CD4-positive, alpha-beta T cell treated with Interleukin-4 for 4 hours (primary cell): ENCODE measurements around the gene WWC2.

Experiments
- DNase-seq: peaks from one replicate; pipeline ENCODE4 v3.0.0-alpha.2; 2020

The WWC2 gene

DNA sequence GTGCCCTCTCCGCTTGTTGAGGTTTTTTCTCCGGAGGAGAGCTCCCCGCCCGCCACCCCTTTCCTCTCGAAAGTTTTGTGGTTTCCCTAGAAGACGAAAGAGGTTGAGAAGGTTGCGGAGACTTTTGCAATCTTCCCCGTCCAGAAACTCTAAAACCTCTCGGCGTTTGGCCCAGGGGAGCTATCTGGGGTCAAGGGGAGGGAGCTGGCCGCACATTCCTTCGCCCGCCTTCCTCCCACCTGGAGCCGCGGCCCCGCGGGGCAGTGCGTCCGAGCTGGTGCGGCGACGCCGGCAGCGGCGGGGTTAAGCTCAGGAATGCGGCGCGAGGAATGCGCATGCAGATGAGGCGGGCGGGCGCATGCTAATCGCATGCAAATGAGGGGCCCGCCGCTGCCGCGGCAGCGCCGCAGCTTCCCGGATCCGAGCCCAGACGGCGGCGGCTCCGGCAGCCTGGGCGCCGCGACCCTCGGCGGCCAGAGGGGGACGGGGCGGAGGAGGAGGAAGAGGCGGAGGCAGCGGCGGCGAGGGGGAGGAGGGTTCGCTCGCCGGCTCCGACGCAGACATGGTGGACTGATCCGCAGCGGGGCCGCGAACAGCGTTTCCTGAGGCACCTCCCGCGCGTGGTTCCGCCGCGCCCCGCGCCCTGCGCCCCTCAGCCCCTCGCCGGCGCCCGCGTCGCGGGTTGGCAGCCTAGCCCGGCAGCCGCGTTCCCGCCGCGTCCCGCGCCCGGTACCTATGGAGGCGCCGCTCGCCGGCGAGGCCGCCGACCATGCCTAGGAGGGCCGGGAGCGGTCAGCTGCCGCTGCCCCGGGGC is at the start of gene WWC2:
TSS of gene WWC2 (plus strand) at position 535 of the 814 bp plus-strand sequence. CDS start at position 770, 235 bp downstream.
- DNase-seq, result peak; percentile 56

DNA sequence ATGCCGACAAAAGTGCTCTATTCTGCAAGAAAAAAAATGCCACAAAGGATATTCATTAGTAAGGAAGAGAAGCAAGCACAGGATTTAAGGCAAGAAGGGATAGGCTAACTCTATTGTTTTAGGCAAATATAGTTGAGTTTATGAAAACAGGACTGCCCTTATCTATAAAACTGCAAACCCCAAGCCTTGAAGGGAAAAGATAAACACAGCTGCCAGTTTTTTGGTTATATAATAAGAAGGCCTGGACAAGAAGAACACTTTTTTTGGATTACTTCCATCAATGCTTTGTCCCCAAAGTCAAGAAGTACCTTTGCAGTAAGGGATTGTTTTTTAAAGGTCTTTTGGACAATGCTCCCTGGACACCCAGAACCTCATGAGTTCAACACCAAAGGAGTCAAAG is 45.4 kb upstream of the WWC2 start:
- no peak for DNase-seq

DNA sequence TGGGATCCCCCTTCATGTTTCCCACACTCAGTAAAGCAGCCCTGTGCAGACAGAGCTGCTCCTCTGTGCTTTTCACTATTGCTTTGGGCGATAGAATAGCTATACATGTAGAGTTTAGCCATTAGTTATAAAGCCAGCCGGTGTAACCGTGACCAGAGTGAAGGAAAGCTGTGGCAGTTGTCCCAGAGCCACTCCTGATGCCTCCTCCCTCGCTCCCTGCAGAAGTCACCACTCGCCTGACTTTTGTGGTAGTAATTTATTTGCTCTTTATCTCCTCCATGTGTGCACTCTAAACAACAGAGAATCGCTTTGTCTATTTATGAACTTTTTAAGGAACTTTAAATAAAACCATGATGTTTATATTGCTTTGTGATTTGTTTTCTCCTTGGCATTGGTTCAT is 41.8 kb upstream of the WWC2 start:
- DNase-seq, result no peak

DNA sequence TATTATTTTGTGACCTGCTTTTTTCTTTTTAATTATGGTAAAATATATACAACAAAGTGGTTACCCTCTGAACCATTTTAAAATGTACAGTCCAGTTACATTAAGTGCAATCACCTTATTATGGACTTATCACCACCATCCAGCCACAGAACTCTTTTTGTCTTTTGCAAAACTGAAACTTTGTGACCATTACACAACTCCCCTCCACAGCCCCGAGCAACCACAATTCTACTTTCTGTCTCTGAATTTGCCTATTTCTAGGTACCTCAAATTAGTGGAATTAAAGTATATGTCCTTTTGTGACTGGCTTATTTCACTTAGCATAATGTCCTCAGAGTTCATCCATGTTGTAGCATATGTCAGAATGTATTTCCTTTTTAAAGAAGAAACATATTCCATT is 39.3 kb upstream of the WWC2 start:
- DNase-seq, result no peak

DNA sequence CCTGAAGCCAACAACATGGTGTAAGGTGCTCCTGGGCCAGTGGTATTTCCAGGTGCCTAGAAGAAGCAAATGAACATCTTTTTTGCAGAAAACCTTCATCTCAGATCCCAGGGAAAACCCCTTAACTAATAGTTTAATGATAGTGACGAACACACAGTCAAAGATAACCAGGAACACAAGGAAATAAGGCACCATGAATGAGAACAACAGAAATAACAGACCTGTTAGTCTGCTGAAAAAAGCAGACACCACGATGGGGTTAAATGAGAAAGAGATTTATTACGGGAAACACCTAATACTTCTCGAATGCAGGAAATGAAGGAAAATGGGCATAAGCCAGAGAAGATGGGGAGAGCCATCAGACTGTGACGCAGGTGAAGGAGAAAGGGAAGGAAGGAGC is 30.6 kb upstream of the WWC2 start:
- DNase-seq, result no peak

DNA sequence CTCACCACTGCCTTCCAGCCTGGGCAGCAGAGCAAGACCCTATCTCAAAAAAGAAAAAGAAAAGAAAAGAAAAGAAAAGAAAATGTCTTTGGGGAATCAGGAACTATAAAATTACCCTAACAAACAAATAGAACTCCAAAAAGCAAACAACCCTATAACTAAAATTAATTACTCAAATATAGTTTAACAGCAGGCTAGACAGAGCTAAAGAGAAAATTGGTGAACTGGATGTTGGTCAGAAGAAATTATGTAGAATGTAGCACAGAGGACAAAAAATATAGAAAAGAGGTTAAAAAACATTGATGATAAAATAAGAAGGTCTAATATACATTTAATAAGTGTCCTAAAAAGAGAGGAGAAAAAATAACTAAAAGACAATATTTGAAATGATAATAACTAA is 27.8 kb upstream of the WWC2 start:
- no peak for DNase-seq

DNA sequence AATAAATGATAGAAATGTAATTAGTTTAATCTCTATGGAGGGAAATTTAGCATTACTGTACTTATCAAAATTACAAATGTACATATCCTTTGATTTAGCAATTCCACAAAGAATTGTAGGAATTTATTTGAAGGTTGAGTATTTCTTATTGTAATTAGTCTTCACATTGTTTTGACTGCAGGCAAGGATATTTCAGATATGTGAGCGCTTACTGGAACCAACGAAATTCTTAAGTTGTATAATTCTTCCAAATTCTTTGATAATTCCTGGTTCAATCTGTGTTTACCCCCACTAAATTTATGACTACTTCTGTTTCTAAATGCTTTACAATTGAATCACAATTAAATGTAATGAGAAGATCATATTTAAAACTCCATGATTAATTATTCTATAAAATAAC is 26.9 kb upstream of the WWC2 start:
- DNase-seq, result no peak

DNA sequence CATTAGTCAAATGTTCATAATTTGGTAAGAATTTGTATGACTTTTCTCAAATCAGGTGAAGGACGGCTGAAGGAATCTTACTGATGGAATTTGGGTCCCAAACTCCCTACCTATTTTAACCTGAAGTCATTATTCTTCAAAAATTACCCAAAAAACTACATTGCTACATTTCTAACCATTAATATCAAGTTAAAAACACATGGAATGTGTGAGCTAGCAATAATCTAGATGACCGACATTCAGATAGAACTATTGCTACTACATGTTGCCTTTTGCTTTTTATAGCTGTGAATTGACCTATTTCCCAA is 25.3 kb upstream of the WWC2 start:
- no peak for DNase-seq

DNA sequence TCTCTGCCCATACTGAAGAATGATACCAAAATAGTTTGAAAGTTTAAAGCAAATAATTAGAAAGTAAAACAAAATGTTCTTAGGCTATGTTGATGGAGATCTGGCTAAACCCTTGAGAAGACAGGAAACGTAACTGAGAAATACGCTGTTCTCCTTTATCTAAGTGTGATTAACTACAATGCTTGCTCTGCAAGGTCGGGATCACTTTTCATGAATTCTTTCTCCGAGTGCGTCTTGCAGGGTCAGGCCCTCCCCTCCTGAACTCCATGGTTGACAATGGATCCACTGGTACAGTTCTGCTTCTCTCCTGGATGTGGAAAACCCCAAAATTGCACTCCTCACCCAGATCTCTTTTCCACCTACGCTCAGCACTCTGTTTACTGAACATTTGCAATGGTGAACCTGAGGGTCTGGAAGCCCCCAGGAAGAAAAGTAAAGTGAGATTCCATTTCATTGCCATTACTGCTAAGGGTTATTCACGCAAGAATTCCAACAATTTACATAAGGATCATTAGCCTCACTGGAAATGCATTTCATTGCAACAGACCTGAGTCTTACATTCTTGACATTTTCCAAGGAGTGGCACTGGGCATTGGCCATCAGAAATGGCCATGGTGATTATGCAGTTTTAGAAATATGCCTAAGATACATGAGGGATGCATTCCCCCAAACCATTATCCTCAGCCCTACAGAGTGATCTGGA is 24.6 kb upstream of the WWC2 start:
- DNase-seq, result no peak

DNA sequence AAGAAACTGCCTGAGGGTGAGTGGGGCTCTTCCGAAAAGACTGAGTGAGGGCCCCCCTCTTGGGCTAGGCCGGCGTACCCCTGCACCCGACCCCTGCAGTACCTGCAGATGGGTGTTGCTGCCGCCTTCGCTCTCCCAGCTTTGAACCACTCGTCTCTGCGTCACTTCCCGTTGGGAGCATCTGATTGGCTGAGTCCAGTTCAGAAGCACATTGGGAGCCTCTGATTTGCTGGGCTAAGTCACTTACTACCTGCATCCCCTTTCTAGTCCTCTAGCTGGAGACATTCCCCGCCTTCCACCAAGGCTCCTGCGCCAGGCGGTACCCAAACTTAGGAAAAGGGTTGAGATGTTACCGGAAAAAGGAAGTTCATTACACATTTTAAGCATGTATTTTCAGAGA is 20.4 kb upstream of the WWC2 start:
- no peak for DNase-seq

DNA sequence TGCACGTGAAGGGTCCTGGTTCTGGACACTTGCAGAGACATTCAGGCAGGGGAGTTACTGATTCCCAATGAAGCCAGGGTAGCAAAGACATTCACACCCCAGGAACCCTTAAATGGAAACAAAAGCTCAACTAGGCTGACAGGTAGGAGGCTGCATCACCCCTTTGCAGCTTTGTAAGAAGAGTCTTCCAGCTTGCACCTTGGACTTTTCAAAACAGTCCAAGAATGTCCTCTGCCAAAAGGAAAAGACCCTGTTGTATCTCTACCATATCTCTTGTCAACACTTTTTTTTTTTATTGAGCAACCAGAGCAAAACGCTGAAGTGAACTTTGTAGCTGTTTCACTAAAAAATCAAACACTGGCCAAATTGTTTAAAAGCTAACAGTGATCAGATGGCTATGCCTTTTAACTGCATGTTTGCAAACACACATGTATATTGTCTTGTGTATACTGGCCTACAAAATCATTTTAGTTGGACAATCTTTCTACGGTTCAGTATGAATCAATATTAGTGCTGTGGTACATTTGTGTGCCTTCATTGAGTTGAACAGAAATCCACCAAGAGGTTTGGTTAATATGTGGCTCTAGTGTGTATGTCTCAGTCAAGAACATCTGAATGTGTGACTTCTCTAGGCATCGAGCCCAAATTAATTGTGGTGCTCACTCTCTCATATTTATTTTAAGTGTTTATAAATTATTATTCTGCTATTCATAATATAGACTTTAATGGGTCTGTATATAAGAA is 18.5 kb upstream of the WWC2 start:
- DNase-seq, result no peak

DNA sequence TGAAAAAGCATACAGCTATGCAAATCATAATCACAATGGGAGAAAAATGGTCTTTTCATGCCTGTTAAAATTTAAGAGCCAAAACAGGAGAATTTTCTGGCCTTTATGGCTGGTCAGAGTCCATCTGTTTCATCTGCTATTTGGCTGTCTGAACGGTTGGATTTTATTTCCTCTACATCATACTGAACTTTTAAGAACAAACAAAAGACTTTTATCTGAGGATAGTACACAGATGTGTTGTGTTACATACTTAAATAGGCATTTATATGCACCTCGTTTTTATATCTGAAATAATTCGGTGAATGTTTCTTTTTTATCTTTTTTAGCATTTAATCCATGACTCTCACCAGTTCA is 18.0 kb upstream of the WWC2 start:
- DNase-seq, result no peak

DNA sequence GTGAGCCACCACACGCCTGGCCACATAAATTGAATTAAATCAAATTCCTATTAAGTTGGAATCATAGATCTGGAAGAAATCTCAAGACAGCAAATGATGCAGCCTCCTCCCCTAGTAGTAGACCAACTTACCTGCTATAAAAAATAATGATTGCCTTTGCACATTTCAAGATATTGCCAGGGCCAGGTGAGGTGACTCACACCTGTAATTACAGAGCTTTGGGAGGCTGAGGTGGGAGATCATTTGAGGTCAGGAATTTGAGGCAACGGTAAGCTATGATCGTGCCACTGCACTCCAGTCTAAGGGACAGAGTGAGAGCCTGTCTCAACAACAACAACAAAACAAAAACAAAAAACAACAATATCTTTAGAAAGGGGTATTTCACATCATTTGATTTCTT is 17.0 kb upstream of the WWC2 start:
- no peak for DNase-seq

DNA sequence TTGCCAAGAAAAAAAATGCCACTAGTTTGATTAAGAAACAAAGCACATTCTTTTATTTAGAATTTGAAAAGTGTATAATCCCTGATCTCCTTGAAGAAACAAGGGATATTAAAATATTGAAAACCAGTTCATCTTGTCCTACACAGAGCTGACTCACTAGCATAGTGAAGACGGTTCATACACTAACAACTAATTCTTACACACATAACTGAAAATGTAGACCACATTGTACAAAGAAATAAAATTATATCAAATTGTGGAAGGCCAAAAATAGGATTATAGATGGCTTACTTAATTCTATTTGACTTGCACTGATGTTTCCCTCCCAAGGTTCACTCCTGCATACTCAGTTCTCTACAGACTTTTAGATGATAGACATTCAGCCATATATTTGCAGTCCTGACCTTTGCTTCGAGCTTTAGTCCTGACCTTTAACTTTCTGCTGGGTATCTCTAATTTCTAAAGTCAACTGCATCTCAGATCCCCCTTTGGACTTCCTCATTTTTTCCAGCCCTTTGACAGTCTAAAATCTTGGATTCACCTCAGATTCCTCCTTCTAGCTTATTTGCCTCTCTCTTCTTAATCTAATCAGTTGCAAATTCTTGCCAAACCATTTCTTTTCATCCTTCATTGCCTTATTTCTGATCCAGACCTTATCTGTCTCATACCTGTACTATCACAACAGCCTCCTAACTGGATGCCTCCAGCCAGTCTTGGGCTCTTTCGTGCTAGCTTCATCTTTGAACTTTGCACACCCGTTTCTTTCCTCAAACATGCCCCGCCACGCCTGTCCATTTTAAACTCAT is 4.5 kb upstream of the WWC2 start:
- no peak for DNase-seq

DNA sequence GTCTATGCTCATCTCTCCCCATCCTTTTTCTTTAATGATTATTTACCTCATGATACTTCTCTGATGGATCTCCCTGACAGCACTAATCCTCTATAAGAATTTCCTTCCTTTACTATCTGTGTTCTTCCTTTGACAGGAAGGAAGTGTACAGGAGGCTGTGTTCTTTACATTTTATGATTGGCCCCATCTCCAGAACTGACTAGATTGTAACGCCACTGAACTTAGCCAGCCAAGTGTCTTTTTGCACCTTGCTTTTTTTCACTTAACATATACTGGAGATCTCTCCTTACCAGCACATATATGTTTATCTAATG is 3.9 kb upstream of the WWC2 start:
- DNase-seq, result no peak

DNA sequence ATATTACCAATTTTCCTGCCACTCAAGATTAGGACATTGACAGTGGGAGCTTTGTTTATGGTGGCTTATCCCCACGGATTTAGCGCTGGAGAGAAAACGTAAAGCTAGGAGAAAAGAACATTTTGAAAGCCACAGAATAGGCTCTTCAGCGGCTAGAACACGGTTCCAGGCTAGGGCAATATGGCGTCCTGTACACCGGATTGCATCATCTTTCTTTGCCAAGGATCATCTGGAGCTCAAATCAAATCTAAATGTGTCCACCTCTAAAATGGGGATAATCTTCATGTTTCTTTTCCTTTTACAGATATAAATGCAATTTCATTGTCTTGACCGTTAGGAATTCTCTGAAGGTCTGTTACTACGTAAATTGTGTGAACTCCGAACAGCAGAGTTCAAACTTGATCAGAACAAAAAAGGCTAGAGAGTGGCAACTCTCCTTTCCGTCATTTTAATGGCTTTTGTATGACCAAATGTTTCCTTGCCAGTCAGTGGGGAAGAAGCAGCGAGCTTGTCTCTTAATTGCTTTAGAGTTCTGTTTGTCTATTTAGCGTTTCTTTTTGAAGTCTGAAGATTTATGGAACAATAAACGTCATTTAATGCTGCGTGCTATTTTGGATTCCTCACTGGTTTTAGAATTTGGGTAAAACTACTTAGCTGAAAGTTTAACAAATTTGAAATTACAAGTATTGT is 2.6 kb upstream of the WWC2 start:
- no peak for DNase-seq

DNA sequence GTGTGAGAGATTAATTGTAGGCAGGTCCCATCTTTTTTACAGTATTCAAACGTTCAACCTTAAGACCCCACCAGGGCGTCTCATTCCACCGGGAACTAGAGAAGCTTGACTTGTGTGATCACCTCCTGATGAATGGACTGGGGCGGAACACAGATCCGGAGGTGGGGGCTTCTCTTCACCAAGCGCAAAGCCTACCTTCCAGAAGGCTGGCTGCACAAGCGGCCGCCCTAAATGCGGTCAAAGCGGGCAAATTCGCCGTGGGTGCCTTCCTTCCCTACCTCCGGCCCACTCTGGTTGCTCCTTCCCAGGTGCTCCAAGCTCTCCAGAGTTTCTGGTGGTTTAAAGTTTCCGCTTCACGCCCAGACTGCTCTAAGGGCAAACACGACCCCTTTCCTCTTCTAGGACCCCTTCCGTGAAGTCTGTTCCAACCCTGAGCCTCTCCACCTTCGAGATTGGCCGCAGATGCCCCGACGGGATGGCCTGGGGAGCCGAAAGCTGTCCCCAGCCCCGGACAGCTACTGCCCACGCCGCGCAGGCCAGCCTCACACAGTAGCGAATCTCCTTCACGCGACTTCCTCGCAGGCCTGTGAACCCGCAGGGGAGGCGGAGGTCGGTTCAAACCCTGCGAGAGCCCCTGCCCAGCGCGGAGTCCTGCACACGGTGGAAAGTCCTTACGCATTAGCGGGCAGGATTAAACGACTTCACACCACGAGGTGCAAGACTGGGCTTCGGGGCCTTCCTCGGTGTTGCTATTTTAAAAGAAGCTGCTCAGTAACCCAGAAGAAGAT is 1.6 kb upstream of the WWC2 start:
- no peak for DNase-seq

DNA sequence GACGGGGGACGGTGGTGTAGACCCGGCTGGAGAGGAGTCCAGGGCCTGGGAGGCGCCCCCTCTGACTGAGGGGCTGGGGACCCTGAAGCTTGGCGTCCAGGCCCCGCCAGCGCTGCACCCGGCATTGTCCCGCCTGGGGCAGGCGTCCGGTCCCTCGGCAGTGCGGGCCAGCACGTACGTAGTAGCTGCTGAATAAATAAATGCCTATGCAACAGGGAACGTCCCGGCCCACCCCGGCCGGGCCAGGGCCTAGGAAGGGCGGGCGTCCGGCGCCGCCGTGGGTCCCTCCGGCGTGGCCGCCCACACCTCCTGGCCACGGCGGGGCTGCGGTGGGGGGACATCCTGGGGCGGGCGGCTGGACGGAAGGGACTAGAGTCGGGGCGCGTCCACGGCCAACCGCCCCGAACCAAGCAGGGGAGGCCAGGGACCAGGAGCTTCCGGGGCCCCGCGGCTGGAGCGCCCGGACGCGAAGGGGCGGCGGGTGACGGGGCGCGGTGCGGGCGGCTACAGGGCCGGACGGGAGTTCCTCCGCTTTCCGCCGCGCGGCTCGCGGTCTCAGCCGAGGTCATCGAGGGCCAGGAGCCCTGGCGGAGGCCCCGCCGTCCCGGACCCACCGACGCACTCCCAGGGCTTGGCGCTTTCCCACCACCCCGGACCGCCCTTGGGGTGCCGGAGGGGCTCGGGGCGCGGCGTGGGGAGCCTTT is 886 bp upstream of the WWC2 start:
- DNase-seq, result no peak

DNA sequence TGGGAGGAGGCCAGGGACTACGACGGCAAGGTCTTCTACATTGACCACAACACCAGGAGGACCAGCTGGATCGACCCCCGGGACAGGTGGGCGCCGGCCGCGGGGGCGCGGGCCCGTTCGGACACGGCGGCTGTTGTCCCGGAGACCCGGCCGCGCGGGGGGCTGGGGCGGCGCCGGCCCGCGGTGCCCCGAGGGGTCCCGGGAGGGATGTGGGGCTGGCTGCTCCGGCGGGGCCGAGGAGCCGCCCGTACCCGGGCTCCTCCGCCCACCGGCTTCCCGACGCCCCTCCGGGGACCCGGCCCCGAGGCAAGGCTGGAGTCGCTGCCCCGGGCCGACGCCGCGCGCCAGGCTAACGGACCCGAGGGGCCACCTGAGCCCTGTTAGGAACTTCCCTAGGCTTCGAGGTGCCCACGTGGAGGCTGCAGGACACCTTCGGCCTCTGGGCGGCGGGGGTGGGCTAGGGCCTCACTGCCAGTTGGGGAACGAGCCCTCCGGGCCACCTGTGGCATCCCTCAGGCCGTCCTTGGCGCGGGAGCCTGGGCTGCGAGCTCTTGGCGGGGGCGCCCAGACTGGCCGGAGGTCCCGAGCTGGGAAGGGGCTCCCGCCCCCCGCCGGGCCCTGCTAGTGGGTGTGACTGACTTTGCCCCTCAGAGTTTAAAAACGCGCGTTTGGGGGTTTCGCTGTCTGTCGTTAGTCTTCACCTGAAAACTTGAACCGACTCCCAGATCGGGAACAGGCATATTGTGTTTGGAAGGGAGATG is 660 bp downstream of the WWC2 start:
- no peak for DNase-seq

DNA sequence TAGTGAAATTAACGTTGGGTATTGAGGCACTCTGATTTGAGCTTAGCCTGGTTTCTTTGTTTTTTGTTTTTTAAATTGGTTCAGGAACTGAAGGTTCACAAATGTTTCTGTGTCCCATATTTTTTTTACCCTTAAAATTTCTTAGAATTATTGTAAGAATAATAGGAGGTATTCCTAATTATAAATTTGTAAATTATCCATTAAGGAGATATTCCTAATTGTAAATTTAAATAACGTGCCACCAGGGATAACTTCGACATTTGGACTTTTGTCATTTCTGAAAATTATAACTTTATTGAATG is 1.2 kb downstream of the WWC2 start:
- no peak for DNase-seq

DNA sequence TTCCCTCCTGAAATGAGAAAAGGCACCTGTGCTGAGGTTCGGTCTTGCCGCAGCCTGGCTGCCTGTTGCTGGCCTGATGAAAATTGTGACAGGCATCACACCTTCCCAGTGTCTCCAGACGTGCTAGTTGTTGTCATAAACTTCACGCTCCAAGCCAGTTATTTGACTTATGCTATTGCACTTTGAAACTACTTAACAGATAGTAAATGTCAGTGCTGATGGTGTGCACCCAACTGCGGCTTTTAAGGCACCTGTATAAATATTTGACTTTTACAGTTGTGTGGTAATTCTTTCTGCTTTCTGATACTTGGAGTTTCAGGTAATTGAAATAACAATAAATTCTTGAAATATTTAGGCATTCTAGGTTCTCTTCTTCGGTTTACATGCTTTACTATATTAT is 1.8 kb downstream of the WWC2 start:
- DNase-seq, result no peak
